Activated CD4-positive, alpha-beta T cell treated with anti-CD3 and anti-CD28 coated beads, Interleukin-2, amount 50 U/mL, for 16 hours (primary cell): ENCODE results near the gene WNT10A.
"Not testable (repeated sequence)": the region's sequence is repeated elsewhere in the genome, so short reads cannot be mapped to it uniquely, and the experiment has no call there.

ENCODE experiments used
- DNase-seq: peaks from one replicate; pipeline ENCODE4 v3.0.0-alpha.2; 2020

WNT10A gene

GRCh38 chr2:218895326-218895725 lies 14.7 kb downstream of the WNT10A start:
- DNase-seq, result no peak

DNA sequence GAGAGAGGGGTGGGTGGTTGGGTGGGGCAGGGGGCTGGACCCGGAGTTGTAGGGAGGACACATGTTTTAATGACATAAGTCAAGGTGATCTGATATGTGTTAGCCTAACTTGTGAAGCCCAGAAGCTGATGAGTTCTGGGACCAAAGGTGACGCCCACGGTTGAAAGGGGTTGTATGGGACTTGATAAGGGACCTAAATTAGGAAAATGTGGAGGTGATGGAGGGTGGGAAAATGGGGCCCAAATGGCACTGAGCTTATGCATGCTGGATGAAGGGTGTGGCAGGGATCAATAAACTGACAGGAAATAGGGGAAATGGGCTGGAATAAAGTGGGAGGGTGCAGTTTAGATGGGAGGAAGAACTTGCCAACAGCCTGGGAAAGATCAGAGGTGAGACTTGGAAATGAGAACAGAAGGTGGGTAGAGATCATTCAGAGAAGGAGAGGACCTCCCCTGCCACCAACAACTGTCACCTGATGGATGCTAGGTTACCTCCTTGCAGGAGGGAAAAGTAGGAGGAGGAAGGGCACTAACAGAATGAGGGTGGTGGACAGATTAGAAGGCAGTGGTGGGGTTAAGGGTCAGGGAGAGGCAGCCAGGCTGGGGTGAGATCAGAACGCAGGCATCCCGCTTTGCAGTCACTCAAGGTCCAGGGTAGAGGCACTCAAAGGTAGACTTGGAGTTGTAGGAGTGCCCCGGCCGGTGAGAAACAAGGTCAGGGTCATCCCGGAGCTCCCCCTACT lies 15.3 kb downstream of the WNT10A start:
- peak; percentile 58 for DNase-seq

GRCh38 chr2:218896501-218897393 lies 16.1 kb downstream of the WNT10A start:
- DNase-seq, result peak; percentile 95

GRCh38 chr2:218897394-218898108 lies 16.9 kb downstream of the WNT10A start:
- DNase-seq, result no peak

- DNase-seq, result peak; percentile 83
These were observed 17.6 kb downstream of the WNT10A start for GRCh38 chr2:218898109-218898878.

- no peak for DNase-seq
These were observed 18.5 kb downstream of the WNT10A start for GRCh38 chr2:218899147-218899546.

- DNase-seq, result no peak
These were observed 21.8 kb downstream of the WNT10A start for GRCh38 chr2:218902427-218902826.

DNA sequence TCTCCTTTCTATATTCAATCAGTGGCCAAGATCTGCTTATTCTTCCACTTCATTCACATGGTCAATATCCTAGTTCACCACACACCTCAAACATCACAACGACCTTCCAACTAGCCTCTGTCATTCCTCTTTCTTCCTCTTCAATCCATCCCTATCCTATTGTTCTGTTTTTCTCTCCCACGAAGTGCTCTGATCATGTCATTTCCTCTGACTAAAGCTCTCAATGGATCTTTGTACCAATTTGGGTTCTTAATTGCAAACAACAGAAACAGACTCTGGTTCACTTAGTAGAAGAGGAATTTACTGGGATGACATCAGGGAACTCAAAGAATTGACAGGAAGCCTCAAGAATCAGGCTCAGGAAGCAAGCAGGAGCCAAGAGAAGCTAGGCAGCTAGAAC lies 23.5 kb downstream of the WNT10A start:
- DNase-seq, result no peak

GRCh38 chr2:218908721-218909619 lies 28.3 kb downstream of the WNT10A start:
- DNase-seq, result peak; percentile 95

DNA sequence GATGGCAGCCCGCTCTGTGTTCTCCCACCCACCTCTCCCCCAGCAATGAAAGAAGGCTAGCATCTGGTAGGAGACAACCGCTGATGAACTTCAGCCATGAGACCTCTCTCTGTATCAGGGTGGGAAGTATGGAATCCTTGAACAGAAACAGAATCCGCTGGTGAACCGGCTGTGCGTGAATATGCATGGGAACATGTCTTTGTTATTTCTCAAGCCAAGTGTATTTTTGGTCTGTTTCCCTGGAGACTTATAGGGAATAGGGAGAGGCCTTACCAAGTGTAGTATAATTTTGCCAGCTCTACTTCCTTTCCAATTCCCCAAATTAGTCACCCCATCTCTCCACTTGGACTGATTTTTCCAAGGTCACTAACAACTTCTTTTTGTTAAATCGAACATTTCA lies 30.1 kb downstream of the WNT10A start:
- no peak for DNase-seq

DNA sequence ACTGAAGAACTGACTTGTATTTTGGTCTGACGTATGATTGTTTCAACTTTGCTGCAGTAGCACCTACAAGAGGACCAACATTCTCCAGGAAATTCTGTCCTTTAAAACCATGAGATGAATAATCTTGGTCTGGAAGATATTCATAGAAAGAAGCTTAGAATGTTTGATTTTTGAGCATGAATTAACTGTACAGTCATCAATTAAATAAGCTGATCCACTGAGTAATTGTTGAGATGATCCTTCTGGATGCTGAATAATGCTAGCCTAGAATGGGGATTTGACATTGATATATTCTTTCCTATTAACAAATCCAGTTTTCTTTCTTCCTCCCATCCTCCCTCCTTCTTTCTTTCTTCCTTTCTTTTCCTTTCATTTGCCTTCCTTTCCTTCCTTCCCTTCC lies 39.9 kb downstream of the WNT10A start:
- DNase-seq, result no peak

GRCh38 chr2:218924757-218925156 lies 44.1 kb downstream of the WNT10A start:
- no peak for DNase-seq

DNA sequence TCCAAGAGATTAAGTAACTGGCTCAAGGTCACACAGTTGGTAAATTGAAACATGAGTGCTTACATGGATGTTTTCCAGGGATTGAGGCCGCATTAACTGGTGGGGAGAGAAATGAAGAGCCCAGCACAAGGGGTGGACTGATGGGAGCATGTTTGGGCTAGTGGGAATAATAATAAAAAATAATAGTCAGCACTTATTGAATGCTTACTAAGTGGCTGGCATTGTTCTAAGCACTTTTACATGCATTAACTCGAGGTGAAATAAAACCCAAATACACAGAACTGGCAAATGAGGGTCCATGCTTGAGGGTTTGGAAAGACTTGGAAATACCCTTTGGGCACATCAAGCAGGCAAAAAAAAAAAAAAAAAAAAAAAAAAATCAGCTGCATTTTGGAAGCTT lies 44.8 kb downstream of the WNT10A start:
- DNase-seq, result no peak

- no peak for DNase-seq
These were observed 46.8 kb downstream of the WNT10A start for GRCh38 chr2:218927422-218927821.

DNA sequence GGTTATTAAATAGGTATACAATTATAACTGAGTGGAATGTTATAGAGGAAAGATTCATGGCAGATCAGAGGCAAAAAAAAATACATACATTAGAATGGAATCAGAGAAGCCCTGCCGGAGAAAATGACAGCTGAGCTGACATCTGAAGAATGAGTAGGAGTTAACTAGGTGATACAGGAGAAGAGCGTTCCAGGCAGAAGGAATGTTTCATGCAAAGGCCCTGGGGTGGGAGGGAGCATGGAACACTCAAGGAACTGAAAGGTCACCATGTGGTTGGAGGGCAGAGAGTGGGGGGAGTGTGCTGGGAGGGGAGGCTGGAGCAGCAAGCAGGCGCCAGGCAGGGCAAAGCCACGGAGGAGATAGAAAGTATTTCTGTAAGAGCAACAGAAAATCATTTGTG lies 47.2 kb downstream of the WNT10A start:
- no peak for DNase-seq

GRCh38 chr2:218930488-218930887 lies 49.8 kb downstream of the WNT10A start:
- DNase-seq, result not testable (repeated sequence)

GRCh38 chr2:218931751-218932150 lies 51.1 kb downstream of the WNT10A start:
- DNase-seq, result not testable (repeated sequence)
